ENCODE measurements around the gene SLCO2B1.
A peak's percentile ranks its signal among the peaks of the same experiment; 100 is the strongest.

SLCO2B1 gene

GRCh38 chr11:75160220-75160757, 9.4 kb downstream of the SLCO2B1 start:
- DNase-seq (ENCODE audit: extremely low read depth in 1 of 2, low read depth in 1 of 2), result no peak

GRCh38 chr11:75160880-75161279, 10.0 kb downstream of the SLCO2B1 start:
- DNase-seq (ENCODE audit: extremely low read depth in 1 of 2, low read depth in 1 of 2), result no peak

- DNase-seq (ENCODE audit: extremely low read depth in 1 of 2, low read depth in 1 of 2), result no peak
Observed at GRCh38 chr11:75161506-75162095, 10.7 kb downstream of the SLCO2B1 start.

- DNase-seq (ENCODE audit: extremely low read depth in 1 of 2, low read depth in 1 of 2), result no peak
Observed at GRCh38 chr11:75162954-75163353, 12.0 kb downstream of the SLCO2B1 start.

- DNase-seq (ENCODE audit: extremely low read depth in 1 of 2, low read depth in 1 of 2), result no peak
Observed at GRCh38 chr11:75163921-75164849, 13.3 kb downstream of the SLCO2B1 start.

GRCh38 chr11:75165721-75166120, 14.8 kb downstream of the SLCO2B1 start:
- DNase-seq (ENCODE audit: extremely low read depth in 1 of 2, low read depth in 1 of 2), result no peak

- DNase-seq (ENCODE audit: extremely low read depth in 1 of 2, low read depth in 1 of 2), result no peak
Observed at GRCh38 chr11:75166791-75167190, 15.9 kb downstream of the SLCO2B1 start.

- DNase-seq (ENCODE audit: extremely low read depth in 1 of 2, low read depth in 1 of 2), result no peak
Observed at GRCh38 chr11:75167617-75168016, 16.7 kb downstream of the SLCO2B1 start.

- DNase-seq (ENCODE audit: extremely low read depth in 1 of 2, low read depth in 1 of 2), result no peak
Observed at GRCh38 chr11:75169101-75169885, 18.4 kb downstream of the SLCO2B1 start.

GRCh38 chr11:75170516-75171201, 19.8 kb downstream of the SLCO2B1 start:
- DNase-seq (ENCODE audit: extremely low read depth in 1 of 2, low read depth in 1 of 2), result no peak

GRCh38 chr11:75173336-75173735, 22.4 kb downstream of the SLCO2B1 start:
- DNase-seq (ENCODE audit: extremely low read depth in 1 of 2, low read depth in 1 of 2), result no peak

GRCh38 chr11:75174781-75175370, 24.0 kb downstream of the SLCO2B1 start:
- peak in 1 of 2 donors; percentile 11 for DNase-seq (ENCODE audit: extremely low read depth in 1 of 2, low read depth in 1 of 2)

GRCh38 chr11:75182664-75183063, 31.8 kb downstream of the SLCO2B1 start:
- no peak for DNase-seq (ENCODE audit: extremely low read depth in 1 of 2, low read depth in 1 of 2)

GRCh38 chr11:75184051-75184450, 33.1 kb downstream of the SLCO2B1 start:
- no peak for DNase-seq (ENCODE audit: extremely low read depth in 1 of 2, low read depth in 1 of 2)

GRCh38 chr11:75184757-75185425, 34.0 kb downstream of the SLCO2B1 start:
- no peak for DNase-seq (ENCODE audit: extremely low read depth in 1 of 2, low read depth in 1 of 2)

- no peak for DNase-seq (ENCODE audit: extremely low read depth in 1 of 2, low read depth in 1 of 2)
Observed at GRCh38 chr11:75185866-75186265, 35.0 kb downstream of the SLCO2B1 start.

GRCh38 chr11:75186999-75187398, 36.1 kb downstream of the SLCO2B1 start:
- no peak for DNase-seq (ENCODE audit: extremely low read depth in 1 of 2, low read depth in 1 of 2)

GRCh38 chr11:75188671-75189070, 37.8 kb downstream of the SLCO2B1 start:
- no peak for DNase-seq (ENCODE audit: extremely low read depth in 1 of 2, low read depth in 1 of 2)

GRCh38 chr11:75189108-75189507, 38.2 kb downstream of the SLCO2B1 start:
- DNase-seq (ENCODE audit: extremely low read depth in 1 of 2, low read depth in 1 of 2), result no peak

- no peak for DNase-seq (ENCODE audit: extremely low read depth in 1 of 2, low read depth in 1 of 2)
Observed at GRCh38 chr11:75189911-75190310, 39.0 kb downstream of the SLCO2B1 start.
